ENCODE measurements around the gene ZNF585A.
"Not testable (repeated sequence)": the region's sequence is repeated elsewhere in the genome, so short reads cannot be mapped to it uniquely, and the experiment has no call there.

The ZNF585A gene

GRCh38 chr19:37172368-37173366 lies at the start of gene ZNF585A:
Gene ZNF585A (minus strand): TSS chr19:37172695. CDS start chr19:37169910, 2,785 bp downstream.
- DNase-seq, result peak in 13 of 14 donors; percentile 42 to 95 (median 88)

GRCh38 chr19:37221136-37221535 lies 48.6 kb upstream of the ZNF585A start:
- DNase-seq, result no peak

GRCh38 chr19:37220383-37220782 lies 47.9 kb upstream of the ZNF585A start:
- no peak for DNase-seq

- DNase-seq, result no peak
These were observed 46.1 kb upstream of the ZNF585A start for GRCh38 chr19:37218592-37218935.

- DNase-seq, result peak; percentile 87 to 99 (median 96)
These were observed 45.5 kb upstream of the ZNF585A start, which contains the start of gene ZNF383 for GRCh38 chr19:37217775-37218591. Gene ZNF383 (plus strand): TSS chr19:37218214. CDS start chr19:37230454, 12,240 bp downstream.

- DNase-seq, result no peak
These were observed 44.9 kb upstream of the ZNF585A start for GRCh38 chr19:37217480-37217774.

GRCh38 chr19:37197768-37198167 lies 25.3 kb upstream of the ZNF585A start:
- DNase-seq, result no peak

- DNase-seq, result not testable (repeated sequence)
These were observed 24.6 kb upstream of the ZNF585A start for GRCh38 chr19:37197115-37197514.

GRCh38 chr19:37195248-37195647 lies 22.8 kb upstream of the ZNF585A start:
- not testable (repeated sequence) for DNase-seq

- not testable (repeated sequence) for DNase-seq
These were observed 13.6 kb upstream of the ZNF585A start for GRCh38 chr19:37186071-37186470.

GRCh38 chr19:37165635-37166034 lies 6.9 kb downstream of the ZNF585A start:
- no peak for DNase-seq

- no peak for DNase-seq
These were observed 12.3 kb downstream of the ZNF585A start for GRCh38 chr19:37160153-37160552.

- no peak for DNase-seq
These were observed 24.3 kb downstream of the ZNF585A start for GRCh38 chr19:37148214-37148613.

GRCh38 chr19:37136111-37136510 lies 36.4 kb downstream of the ZNF585A start:
- no peak for DNase-seq

GRCh38 chr19:37128821-37129177 lies 43.7 kb downstream of the ZNF585A start:
- no peak for DNase-seq

GRCh38 chr19:37127999-37128820 lies 44.3 kb downstream of the ZNF585A start:
- DNase-seq, result no peak

GRCh38 chr19:37122093-37122492 lies 50.4 kb downstream of the ZNF585A start:
- not testable (repeated sequence) for DNase-seq

GRCh38 chr19:37114001-37114400 lies 58.5 kb downstream of the ZNF585A start:
- no peak for DNase-seq

- not testable (repeated sequence) for DNase-seq
These were observed 60.7 kb downstream of the ZNF585A start for GRCh38 chr19:37111753-37112152.

- DNase-seq, result not testable (repeated sequence)
These were observed 68.4 kb downstream of the ZNF585A start for GRCh38 chr19:37104135-37104534.

GRCh38 chr19:37098570-37098969 lies 73.9 kb downstream of the ZNF585A start:
- no peak for DNase-seq

- DNase-seq, result no peak
These were observed 76.6 kb downstream of the ZNF585A start for GRCh38 chr19:37095859-37096258.
